ENCODE data around the gene ZCCHC14. TPM values are rescaled to one million over a fixed set of nuclear protein-coding genes. Genes with fewer than 3 reads are reported as not detected.

The ZCCHC14 gene
- total RNA-seq, 1 experiment from 2014 or later: 37.8 TPM

DNA sequence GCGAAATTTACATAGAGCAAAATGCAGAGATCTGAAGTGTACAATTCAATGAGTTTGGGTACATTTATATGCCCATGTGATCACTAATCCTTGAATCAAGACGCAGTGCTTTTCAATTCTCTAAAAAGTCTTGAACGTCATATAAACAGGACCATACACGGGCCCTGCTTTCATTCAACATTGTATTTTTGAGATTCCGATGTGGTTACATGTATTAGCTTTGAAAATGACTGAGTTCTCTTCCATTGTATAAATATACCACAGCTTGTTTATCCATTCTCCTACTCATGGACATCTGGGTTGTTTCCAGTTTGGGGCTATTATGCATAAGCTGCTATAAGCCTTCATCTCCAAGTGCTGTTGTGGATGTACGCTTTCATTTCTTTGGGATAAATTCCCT is 45.5 kb downstream of the ZCCHC14 start:
- no peak overlapping the region for H3K4me3 ChIP-seq (replicated peaks in 1 of 2; ENCODE audit: low read depth in 1 of 2, low read length in 2 of 2)
- ChIA-PET CTCF (interaction anchor here (1.5 to 1.9 kb wide), 2 partner anchors 14 to 189 kb away, joined by 3 to 7 read pairs; no protein-coding TSS in a partner anchor), RAD21 (ENCODE audit: low non-redundant PET in 1 of 2, low total read pairs in 2 of 2, uncharacterized antibody in 2 of 2, unreplicated experiment in 2 of 2) (no interaction called here), POLR2A (no interaction called here)
- intact Hi-C loops (cut with micrococcal nuclease): no loop called here
- H3K27ac ChIP-seq (ENCODE audit: low read depth, low read length): no peak overlapping the region
- peaks cover 10% of the 10 kb centered on the region; the same call in 1 of the 2 replicates for H3K79me2 ChIP-seq (ENCODE audit: insufficient read depth, low read length)
- no peak overlapping the region for H3K4me2 ChIP-seq (ENCODE audit: low read length)
- H3K36me3 ChIP-seq (ENCODE audit: control insufficient read depth in 1 of 2, insufficient read depth in 2 of 2, low read length in 2 of 2): peaks cover 17% of the 10 kb centered on the region in 2 experiments; a peak in 3 of 4 replicates
- no TSS peak for BruUV-seq (replicated peaks)
- no peaks in the 10 kb centered on the region for H3K27me3 ChIP-seq (ENCODE audit: insufficient read depth, low read length)
- H3K9ac ChIP-seq (ENCODE audit: low read length): no peak overlapping the region
- ATAC-seq: no peak
- TF ChIP-seq CEBPB (IDR thresholded peaks at IDR 0.05; ENCODE audit: low read depth) (no peak), SIN3A (IDR thresholded peaks at IDR 0.05; ENCODE audit: low read depth) (no peak), POLR2AphosphoS5 (IDR thresholded peaks at IDR 0.05; ENCODE audit: low read depth, low read length) (no peak), TCF7L2 (IDR thresholded peaks at IDR 0.05; ENCODE audit: borderline replicate concordance, extremely low read depth, insufficient read depth, insufficient read length) (no peak), JUND (IDR thresholded peaks at IDR 0.05) (no peak), RAD21 (IDR thresholded peaks at IDR 0.05; ENCODE audit: low read depth) (no peak), CBX3 (IDR thresholded peaks at IDR 0.05; ENCODE audit: low read depth) (no peak), EZH2 (IDR thresholded peaks at IDR 0.05) (no peak), ELF1 (IDR thresholded peaks at IDR 0.05; ENCODE audit: borderline replicate concordance, low read depth) (no peak), YY1 (IDR thresholded peaks at IDR 0.05; ENCODE audit: extremely low read depth, insufficient replicate concordance, low read depth, low read length) (no peak), POLR2A (IDR thresholded peaks at IDR 0.05; ENCODE audit: borderline replicate concordance, extremely low read depth, insufficient read depth, insufficient read length) (no peak), EZH2phosphoT487 (IDR thresholded peaks at IDR 0.05; ENCODE audit: borderline replicate concordance) (no peak), ZFX (IDR thresholded peaks at IDR 0.05) (no peak), ZNF274 (IDR thresholded peaks at IDR 0.05; ENCODE audit: low read depth, low read length) (no peak)
- TF ChIP-seq, protein P1, sequence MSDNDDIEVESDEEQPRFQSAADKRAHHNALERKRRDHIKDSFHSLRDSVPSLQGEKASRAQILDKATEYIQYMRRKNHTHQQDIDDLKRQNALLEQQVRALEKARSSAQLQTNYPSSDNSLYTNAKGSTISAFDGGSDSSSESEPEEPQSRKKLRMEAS (IDR thresholded peaks at IDR 0.05): no peak
- TF ChIP-seq, protein P2, sequence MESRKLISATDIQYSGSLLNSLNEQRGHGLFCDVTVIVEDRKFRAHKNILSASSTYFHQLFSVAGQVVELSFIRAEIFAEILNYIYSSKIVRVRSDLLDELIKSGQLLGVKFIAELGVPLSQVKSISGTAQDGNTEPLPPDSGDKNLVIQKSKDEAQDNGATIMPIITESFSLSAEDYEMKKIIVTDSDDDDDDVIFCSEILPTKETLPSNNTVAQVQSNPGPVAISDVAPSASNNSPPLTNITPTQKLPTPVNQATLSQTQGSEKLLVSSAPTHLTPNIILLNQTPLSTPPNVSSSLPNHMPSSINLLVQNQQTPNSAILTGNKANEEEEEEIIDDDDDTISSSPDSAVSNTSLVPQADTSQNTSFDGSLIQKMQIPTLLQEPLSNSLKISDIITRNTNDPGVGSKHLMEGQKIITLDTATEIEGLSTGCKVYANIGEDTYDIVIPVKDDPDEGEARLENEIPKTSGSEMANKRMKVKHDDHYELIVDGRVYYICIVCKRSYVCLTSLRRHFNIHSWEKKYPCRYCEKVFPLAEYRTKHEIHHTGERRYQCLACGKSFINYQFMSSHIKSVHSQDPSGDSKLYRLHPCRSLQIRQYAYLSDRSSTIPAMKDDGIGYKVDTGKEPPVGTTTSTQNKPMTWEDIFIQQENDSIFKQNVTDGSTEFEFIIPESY (IDR thresholded peaks at IDR 0.05; ENCODE audit: extremely low read depth, insufficient replicate concordance, low read length): no peak
- TF ChIP-seq, protein P3, sequence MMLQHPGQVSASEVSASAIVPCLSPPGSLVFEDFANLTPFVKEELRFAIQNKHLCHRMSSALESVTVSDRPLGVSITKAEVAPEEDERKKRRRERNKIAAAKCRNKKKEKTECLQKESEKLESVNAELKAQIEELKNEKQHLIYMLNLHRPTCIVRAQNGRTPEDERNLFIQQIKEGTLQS (IDR thresholded peaks at IDR 0.05): no peak
- TF ChIP-seq, protein P4, sequence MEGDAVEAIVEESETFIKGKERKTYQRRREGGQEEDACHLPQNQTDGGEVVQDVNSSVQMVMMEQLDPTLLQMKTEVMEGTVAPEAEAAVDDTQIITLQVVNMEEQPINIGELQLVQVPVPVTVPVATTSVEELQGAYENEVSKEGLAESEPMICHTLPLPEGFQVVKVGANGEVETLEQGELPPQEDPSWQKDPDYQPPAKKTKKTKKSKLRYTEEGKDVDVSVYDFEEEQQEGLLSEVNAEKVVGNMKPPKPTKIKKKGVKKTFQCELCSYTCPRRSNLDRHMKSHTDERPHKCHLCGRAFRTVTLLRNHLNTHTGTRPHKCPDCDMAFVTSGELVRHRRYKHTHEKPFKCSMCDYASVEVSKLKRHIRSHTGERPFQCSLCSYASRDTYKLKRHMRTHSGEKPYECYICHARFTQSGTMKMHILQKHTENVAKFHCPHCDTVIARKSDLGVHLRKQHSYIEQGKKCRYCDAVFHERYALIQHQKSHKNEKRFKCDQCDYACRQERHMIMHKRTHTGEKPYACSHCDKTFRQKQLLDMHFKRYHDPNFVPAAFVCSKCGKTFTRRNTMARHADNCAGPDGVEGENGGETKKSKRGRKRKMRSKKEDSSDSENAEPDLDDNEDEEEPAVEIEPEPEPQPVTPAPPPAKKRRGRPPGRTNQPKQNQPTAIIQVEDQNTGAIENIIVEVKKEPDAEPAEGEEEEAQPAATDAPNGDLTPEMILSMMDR (IDR thresholded peaks at IDR 0.05 in 2 of 3, conservative IDR thresholded peaks at IDR 0.05 in 1 of 3; ENCODE audit: borderline replicate concordance in 1 of 3, insufficient read depth in 1 of 3, low read depth in 2 of 3, low read length in 2 of 3): no peak
- H3K9me2 ChIP-seq (ENCODE audit: insufficient read depth): no peaks in the 10 kb centered on the region
- no peak overlapping the region for H2AFZ ChIP-seq (ENCODE audit: low read depth, low read length, poor library complexity, severe bottlenecking)
- H3K9me3 ChIP-seq (ENCODE audit: control insufficient read depth in 1 of 2, insufficient read depth in 1 of 2, low read depth in 1 of 2, low read length in 2 of 2): no peaks in the 10 kb centered on the region
- no peak for DNase-seq (ENCODE audit: low read depth, low spot score)
- H3K4me1 ChIP-seq (ENCODE audit: control insufficient read depth in 1 of 2, insufficient read depth in 2 of 2, low read length in 2 of 2): no peaks in the 10 kb centered on the region
- H4K20me1 ChIP-seq (ENCODE audit: insufficient read depth): peaks cover 6% of the 10 kb centered on the region; the same call in 1 of the 2 replicates

All from HCT116 (cell line).